Hypothalamus (tissue), 51 donors: ENCODE measurements around the gene PRM1.
A peak's percentile ranks its signal among the peaks of the same experiment; 100 is the strongest.

Experiments used
- DNase-seq, 51 donors: peaks; one replicate each; lab custom pipeline; 2025; lab: John Stamatoyannopoulos, UW

PRM1 gene

DNA sequence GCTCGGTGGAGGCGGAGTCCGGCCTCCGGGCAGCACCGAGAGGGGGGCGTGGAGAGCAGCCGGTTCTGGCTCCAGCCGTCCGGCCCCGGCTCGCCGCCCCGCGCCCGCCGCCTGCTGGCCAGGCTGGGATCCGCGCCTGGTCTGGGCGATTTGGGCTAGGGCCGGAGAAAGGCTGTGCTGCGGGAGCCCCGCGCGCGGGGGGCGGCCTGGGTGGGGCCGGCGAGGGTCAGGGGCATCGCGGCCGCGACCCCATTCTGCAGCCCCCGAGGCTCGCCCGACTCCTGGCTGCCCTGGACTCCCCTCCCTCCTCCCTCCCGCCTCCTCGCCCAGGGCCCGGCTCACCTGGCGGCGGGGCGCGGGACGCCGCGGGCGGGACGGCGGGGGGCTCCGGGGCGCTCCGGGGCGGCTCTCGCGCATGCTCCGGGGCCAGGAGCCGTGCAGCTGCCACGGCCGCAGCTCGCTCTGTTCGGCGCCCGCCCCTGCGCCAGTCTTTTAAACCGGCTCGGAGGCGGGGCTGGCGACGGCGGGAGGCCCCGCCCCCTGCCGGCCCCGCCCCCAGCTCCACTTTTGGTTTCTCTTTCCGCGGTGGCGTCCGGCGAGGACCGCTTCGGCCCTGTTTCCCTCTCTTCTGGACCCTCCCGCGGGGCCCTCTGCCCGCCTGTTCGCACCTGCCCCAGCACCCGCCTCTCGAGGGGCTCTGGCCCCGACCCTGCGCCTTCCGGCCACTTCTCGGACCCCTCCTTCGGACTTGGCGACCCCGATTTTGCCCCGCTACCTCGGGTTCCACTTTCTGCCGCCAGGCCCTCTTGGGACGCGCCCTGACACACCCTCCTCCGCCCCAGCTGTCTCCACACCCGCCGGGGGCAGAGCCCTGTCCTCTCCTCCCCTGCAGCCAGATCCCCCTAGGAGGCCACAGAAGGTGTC is 25.1 kb downstream of the PRM1 start, which contains the start of gene SOCS1:
Gene SOCS1, minus strand, starts transcription at position 468 of the 924 bp plus-strand sequence. CDS start 726 bp downstream, outside the sequence.
- DNase-seq: peak; percentile 16 to 88 (median 71)

DNA sequence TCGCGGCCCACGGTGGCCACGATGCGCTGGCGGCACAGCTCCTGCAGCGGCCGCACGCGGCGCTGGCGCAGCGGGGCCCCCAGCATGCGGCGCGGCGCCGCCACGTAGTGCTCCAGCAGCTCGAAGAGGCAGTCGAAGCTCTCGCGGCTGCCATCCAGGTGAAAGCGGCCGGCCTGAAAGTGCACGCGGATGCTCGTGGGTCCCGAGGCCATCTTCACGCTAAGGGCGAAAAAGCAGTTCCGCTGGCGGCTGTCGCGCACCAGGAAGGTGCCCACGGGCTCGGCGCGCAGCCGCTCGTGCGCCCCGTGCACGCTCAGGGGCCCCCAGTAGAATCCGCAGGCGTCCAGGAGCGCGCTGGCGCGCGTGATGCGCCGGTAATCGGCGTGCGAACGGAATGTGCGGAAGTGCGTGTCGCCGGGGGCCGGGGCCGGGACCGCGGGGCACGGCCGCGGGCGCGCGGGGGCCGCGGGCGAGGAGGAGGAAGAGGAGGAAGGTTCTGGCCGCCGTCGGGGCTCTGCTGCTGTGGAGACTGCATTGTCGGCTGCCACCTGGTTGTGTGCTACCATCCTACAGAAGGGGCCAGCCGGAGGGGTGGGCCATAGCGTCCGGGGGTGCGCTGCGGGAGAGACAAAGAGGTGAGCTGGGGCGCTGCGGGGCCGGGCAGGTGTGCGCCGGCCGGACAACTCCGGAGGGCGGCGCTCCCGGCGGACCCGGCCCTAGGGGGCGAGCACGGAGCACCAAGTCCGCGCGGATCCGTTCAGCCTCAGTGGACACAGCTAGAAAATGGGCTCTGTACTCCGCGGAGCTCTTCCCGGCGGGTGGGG is 26.0 kb downstream of the PRM1 start:
- peak in 12 of 51 donors; percentile 10 to 62 (median 29) for DNase-seq

DNA sequence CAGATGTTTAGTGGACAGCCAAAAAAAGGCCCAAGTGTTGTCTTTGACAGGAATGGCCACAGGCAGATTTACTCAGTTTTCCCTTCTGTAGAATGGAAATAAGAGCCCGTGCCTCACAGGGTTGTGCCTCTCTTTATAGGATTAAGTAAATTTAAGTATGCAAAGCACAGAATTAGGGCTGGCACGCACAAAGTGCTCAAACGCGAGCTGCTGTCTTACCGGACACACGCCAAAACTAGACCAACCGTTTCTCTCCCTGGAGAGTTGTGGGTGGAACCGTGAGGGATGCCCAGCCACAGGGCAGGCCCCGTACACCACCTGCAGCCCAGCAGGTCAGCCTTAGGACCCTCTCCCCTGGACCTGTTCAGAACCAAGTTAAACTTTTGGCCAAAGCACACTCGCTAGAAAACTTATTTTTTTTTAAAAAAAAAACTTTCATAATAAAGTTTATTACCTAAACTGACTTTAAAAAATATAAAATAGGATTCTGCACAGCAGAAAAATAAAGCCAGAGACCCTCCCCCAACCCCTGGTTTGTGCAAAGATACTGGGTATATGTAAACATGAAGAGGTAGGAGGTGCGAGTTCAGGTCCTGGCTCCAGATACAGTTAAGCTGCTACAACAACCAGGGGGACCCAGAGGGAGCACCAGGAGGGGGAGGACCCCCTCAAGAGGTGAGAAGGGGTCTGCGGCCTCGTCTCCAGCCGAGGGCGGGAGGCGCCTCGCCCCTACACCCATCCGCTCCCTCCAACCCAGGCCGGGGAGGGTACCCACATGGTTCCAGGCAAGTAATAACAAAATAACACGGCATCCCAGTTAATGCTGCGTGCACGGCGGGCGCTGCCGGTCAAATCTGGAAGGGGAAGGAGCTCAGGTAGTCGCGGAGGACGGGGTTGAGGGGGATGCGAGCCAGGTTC is 26.9 kb downstream of the PRM1 start:
- no peak for DNase-seq

DNA sequence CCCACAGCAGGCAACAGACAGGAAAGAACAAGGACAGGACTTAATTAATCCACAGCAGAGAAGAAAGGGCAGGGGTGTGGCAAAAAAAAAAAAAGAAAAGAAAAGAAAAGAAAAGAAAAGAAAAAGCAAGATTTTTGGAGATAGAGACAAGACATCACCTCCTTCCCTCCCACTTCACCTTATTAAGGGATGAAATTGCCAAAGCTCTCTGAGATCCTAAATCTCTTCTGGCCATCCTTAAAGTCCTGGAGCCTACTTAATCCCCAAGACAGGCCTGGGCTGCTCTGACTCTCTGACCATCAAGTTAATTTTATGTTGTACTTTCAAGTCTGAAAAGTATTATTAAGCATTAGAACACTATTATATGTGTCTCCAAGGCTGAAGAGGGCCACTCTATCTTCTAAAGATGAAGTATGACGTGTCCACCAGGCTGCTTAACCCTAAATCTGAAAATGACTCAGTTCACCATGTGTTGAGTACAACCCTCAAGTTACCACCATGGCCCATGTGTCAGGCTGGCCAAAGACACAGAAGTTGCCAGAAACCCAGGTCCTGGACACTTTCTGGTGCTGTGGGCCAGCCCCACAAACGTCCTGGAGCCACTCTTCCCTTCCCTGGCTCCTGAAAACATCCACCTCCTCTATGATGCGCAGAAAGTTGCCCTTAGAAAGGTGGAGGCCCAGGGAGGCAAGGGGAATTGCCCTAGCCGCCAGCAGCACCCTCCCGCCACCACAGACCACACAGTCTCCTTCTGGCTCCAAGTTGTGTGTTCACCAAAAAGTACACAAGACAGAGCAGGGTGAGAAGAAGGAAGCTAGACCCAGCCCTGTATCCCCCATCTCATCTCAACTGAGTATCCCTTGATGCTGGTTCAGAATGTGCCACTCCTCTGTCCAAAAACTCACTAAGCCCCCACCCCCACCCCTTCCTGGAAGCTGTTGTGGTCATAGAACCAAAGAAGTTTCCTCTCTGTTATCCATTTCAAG is 27.8 kb downstream of the PRM1 start:
- no peak for DNase-seq

DNA sequence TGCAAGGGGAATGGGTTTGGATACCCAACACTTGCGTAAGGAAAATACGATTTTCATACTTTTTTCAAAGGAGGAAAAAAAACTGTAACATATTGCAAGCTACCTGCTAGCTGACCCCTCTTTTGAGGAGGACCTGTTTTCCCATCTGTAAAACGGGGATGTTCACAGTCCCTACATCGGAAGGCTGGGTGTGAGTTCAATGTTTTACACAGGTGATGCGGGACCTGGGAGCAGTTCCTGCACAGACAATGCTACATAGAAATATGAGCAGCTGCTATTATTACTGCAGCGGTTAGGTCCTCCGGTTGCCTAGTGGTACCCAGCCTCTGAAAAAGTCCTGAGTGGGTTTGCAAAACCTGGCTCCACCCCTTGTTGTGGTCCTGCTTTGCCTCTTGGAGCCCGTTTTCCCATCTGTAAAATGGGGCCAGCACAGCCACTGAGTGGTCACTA is 28.6 kb downstream of the PRM1 start:
- no peak for DNase-seq

DNA sequence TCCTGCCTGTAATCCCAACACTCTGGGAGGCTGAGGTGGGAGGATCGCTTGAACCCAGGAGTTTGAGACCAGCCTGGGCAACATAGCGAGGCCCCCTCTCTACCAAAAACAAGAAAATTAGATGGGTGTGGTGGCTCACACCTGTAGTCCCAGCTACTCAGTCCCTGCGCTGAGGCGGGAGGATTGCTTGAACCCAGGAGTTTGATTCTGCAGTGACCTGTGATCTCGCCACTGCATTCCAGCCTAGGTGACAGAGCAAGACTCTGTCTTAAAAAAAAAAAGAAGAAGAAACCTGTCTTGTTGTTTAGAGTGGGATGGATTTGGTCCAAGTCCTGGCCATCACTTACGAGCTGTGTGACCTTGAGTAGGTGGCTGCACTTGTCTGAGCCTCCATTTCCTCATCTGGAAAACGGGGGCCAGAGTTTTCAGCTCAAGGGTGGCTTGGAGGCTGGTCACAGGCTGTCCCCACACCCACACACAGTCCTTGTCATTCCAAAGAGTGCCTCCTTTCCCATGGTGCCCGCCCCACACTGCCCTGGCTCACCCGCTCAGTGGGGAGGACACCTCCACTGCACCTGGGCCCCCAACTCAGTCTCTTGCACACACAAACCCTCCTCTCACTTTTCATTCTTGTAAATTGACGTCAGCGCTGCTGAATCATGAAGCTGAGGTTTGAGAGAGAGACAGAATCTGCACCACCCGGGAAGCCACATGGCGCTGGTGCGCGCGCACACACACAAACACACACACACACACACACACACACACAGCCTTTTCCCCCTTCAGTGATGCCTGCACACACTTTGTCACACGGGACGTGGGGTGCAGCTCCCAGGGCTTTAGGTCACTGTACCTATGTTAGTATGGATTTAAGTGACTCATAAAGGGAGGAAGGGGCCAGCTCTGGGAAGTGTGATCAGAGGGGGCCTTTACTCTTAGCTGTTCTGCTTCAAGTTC is 29.3 kb downstream of the PRM1 start:
- DNase-seq: no peak

DNA sequence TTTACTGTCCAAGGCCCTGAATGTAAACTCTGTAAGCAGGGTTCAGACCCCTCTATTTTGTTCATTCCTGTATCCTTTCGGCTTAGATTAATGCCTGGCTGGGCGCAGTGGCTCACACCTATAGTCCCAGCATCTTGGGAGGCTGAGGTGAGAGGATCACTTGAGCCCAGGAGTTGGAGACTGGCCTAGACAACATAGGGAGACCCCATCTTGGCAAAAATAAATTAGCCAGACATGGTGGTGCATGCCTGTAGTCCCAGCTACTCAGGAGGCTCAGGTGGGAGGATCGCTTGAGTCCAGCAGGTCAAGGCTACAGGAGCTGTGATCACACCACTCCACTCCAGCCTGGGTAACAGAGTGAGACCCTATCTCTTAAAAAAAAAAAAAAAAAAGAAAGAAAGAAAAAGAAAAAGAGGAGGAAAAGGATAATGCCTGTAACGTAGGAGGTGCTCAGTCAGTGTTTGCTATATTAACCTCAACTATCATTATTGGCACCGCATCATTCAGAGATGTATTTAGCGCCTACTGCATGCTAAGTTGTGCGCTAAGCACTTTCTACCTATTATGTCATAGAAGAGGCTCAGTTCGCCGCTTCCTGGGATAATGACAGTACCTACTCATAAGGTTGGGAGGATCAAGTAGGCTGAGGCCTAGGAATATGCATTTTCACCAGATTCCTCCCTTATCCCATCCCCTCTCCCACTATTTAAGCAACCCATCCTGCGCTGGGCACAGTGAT is 30.2 kb downstream of the PRM1 start:
- DNase-seq: no peak

DNA sequence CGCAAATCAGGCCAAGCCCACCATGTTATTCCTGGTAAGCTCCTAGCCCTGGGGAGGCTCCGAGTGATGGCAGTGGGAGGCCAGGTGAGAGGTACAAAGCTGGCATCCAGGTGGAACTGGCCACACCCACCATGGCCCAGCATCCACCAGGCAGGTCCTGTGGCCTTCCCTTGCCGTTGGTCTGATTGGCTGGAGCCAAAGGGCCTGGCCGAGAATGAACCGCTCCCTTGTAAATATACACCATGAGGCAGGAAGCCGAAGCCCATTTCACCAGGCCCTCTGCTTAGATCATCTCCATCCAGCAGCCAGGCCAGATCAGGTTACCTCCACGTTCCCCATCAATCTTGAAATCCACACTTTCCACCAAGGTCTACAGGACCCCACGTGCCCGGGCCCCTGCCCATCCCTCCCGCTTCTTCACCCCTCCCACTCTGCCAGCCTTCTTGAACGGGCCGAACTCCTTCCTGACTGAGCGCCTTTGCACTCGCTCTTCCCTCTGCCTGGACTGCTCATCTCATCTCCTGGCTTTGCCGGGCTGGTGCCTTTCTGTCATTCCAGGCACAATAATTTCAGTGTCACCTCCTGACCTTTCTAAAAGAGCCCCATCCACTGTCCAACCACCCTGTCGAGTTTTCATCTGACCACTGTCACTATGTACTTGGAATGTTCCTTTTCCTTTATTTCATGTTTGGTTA is 30.9 kb downstream of the PRM1 start:
- DNase-seq: no peak

DNA sequence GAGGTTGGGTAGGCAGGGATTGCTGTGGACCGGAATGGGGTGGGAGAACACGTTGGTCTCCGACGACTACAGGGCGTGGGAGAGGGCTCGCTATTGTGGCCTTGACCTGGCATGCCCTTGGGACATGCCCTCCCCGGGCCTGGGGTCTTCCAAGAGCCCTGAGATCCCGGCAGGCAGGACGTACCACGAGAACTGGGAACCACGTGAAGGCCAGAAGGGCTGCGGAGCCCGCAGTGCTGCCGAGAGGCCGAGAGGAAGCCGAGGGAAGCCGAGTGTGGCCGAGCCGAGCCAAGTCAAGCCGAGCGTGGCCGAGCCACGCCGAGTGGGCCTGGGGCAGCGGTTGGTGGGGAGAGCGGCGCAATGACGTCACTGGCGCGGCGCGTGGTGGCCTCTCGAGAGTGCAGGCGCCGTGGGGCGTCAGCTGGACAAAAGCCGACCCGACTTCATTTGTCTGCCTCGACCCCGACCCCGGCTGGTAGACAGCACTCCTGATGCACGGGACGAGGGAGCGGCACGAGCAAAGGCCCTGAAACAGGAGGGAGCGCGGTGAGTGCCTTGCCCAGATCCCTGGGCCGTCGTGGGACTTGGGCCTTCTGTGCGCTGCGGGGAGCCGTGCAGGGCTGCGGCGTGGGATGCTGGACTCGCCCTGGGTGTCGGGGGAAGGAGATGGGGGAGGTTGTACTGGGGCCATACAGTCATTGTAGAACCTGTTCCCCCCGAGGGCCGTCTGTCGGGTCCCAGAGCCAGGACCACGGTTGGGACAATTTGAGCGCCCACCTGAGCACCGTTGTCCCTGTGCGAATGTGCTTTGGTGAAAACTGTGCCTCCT is 31.7 kb downstream of the PRM1 start:
- DNase-seq: no peak

DNA sequence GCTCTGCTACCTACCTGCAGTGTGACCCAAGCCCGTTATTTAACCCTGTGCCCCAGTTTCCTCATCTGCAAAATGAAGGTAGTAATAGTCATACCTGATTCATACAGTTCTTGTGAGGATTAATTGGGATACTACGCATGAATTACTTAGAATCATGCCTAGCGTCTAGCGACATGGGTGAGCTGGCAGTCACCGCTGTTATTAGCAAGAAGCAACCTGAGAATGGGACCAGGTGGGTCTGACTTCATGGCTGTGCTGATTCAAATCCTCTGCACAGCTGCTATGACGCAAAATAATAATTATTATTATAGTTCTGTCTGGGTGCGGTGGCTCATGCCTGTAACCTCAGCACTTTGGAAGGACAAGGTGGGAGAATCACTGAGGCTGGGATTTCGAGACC is 33.0 kb downstream of the PRM1 start:
- DNase-seq: peak in 1 of 51 donors; percentile 100

DNA sequence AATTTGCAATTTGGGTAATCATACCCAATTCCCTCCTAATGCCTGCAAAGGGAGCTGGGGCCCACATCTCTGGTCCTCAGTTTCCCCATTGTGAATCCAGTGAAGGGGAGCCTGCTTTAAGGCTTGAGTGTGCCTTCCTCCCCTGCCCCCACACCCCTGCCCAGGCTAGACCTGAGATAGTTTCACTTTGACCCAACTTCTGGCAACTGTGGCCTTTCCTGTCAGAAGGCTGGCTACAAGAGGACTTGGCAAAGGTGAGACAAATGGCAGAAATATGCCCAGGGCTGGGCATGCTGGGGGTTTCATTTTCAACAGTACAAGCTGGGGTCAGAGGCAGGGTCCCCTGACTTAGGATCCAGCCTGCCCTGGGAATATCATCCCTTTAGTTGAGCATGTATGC is 35.1 kb downstream of the PRM1 start:
- DNase-seq: no peak

DNA sequence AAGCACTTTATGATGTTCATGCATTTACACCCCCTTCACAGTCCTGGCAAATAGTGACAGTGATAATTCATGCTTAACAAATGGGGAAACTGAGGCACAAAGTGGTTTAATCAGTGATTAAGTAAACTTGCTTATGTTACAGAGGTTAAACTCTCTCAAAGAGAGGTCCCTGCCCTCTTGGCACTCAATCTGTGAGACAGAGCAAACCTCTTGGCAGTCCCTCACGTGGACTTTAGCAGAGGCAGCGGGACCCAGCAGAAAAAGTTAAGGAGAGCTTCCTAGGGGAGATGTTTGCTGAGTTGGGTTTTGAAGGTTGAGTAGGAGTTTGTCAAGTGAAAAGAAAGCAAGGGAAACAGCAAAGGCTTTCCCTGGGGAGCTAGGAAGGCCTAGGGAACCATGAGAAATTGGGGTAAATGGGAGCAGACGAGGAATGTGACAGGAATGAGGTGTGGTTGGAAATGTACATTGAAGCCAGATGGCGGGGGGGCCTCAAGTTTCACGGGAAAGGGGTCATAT is 35.9 kb downstream of the PRM1 start:
- DNase-seq: no peak

DNA sequence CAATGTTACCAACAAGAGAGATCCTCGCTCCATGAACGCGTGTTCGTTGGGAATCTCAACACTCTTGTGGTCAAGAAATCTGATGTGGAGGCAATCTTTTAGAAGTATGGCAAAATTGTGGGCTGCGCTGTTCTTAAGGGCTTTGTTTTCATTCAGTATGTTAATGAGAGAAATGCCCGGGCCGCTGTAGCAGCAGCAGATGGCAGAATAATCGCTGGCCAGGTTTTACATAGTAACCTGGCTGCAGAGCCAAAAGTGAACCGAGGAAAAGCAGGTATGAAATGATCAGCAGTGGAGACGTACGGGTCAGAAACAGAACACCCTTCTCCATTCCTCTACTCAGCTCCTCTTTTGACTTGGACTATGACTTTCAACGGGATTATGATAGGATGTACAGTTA is 38.5 kb downstream of the PRM1 start:
- no peak for DNase-seq

DNA sequence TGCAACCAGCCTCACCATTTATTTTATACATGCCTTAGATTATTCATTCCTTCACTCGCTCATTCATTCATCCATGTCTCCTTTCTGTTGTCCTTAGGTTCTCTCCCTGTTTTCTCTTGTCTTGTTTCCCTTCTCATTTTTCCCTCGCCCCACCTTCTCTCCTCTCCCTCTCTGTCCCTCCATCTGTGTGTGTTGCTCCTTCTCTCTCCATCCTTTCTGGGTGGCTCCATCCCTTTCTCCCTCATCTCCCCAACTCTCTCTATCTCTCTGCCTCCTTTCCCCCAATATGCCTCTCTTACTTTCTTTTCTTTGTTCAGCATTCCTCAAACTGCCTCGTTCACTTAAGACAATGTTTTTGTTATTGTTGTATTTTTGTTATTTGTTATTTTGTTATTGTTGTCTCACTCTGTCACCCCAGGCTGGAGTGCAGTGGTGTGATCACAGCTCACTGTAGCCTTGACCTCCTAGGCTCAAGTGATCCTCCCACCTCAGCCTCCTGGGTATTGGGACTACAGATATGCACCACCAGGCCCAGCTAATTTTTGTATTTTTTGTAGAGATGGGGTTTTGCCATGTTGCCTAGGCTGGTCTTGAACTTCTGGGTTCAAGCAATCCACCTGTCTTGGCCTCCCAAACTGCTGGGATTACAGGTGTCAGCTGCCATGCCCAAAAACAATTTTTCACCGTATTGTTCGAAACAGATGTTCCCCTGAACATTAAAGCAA is 39.5 kb downstream of the PRM1 start:
- DNase-seq: no peak
